Testis (tissue), 3 donors: ENCODE data around the gene LMX1A. TPM values are rescaled to one million over a fixed set of nuclear protein-coding genes. Genes with fewer than 3 reads are reported as not detected.

ENCODE experiments used
- DNase-seq: peaks from one replicate; pipeline ENCODE4 v3.0.0-alpha.2; 2019
- H3K27ac ChIP-seq, 2 donors: fragments of 200-600 bp; sonication (generic); one replicate each; pipeline ENCODE4 v1.5.1; 2019
- H3K27me3 ChIP-seq: fragments of 200-600 bp; sonication (generic); one replicate; pipeline ENCODE4 v1.5.1; 2019
- H3K36me3 ChIP-seq: fragments of 200-600 bp; sonication (generic); one replicate; pipeline ENCODE4 v1.5.1; 2017; ENCODE audit warnings: low read depth; ENCODE audit errors: missing control alignments
- H3K4me1 ChIP-seq: fragments of 200-600 bp; sonication (generic); one replicate; pipeline ENCODE4 v1.5.1; 2019
- H3K4me3 ChIP-seq, 2 donors: fragments of 200-600 bp; sonication (generic); one replicate each; pipeline ENCODE4 v1.5.1; 2017 to 2019
- H3K9me3 ChIP-seq: fragments of 200-600 bp; sonication (generic); one replicate; pipeline ENCODE4 v1.5.1; 2017
- CTCF ChIP-seq, 3 experiments: fragments of 450-650 bp in 2 of 3; fragments of 200-600 bp in 1 of 3; sonication (generic) in 1 of 3; IDR thresholded peaks; one replicate each; pipeline ENCODE4 v1.5.1; 2016 to 2019; ENCODE audit warnings: antibody characterized with exemption in 3 of 3, mild to moderate bottlenecking in 2 of 3, moderate library complexity in 1 of 3
- POLR2A ChIP-seq: fragments of 450-650 bp; IDR thresholded peaks from one replicate; pipeline ENCODE4 v1.6.1; 2017; ENCODE audit warnings: antibody characterized with exemption, mild to moderate bottlenecking, moderate library complexity
- WGBS, 2 donors: methylation state at CpG; one replicate each; pipeline ENCODE4 v1.1.5; 2018; 5-methylcytosine and 5-hydroxymethylcytosine counted together
- intact Hi-C: fragments of 100-400 bp; cut with DNase I; formaldehyde crosslinking; loops from one replicate; pipeline ENCODE4 v1.15.1; 2023; ENCODE audit warnings: low total_unique reads
- polyA plus RNA-seq: library from polyadenylated mRNA; stranded (reverse); fragments of 350-450 nt; fragmentation: Illumina TruSeq; extraction: RNeasy Lipid Tissue Mini Kit (QIAGEN cat#74804); gene quantifications from one replicate; pipeline ENCODE4 v1.2.3, GENCODE V29; 2014; ENCODE audit warnings: low read depth, low replicate concordance; ENCODE audit not compliant: insufficient read depth
- total RNA-seq, 2 donors: library from RNA; depleted of rRNA; stranded (reverse); fragments of >200 nt; gene quantifications; one replicate each; pipeline ENCODE4 v1.2.3, GENCODE V29; 2016

Gene LMX1A
- total and polyA plus RNA-seq, 3 donors from 2014 or later, result 0.62 to 2.6 (median 0.94) TPM

- Histone ChIP-seq H3K27me3 (no peaks in the 10 kb centered on the region), H3K9me3 (no peaks in the 10 kb centered on the region), H3K36me3 (no peaks in the 10 kb centered on the region), H3K4me3 (no peak overlapping the region), H3K4me1 (no peaks in the 10 kb centered on the region), H3K27ac (no peak overlapping the region)
- DNase-seq, result no peak
- intact Hi-C loops, result no loop called here
- WGBS, 2 donors, result 88 to 94% methylated on average over 6 of the region's 6 CpGs
- TF ChIP-seq CTCF (IDR thresholded peaks at IDR 0.05) (no peak), POLR2A (no peak)
These were observed 25.4 kb upstream of the LMX1A start for GRCh38 chr1:165381745-165382505.

GRCh38 chr1:165376811-165377311 lies 20.3 kb upstream of the LMX1A start:
- H3K9me3 ChIP-seq, result no peaks in the 10 kb centered on the region
- no peaks in the 10 kb centered on the region for H3K27me3 ChIP-seq
- H3K27ac ChIP-seq, result peak overlapping the region; percentile 44 to 82
- no peak for TF ChIP-seq POLR2A
- TF ChIP-seq CTCF (IDR thresholded peaks at IDR 0.05), result no peak
- no peaks in the 10 kb centered on the region for H3K36me3 ChIP-seq
- intact Hi-C loops, result no loop called here
- H3K4me1 ChIP-seq, result peaks cover 4% of the 10 kb centered on the region
- peak overlapping the region; percentile 35 to 64 for H3K4me3 ChIP-seq
- DNase-seq, result no peak
- 10 to 11% methylated on average over 12 of the region's 12 CpGs for WGBS, 2 donors

- Histone ChIP-seq H3K9me3 (no peaks in the 10 kb centered on the region), H3K27ac (peak overlapping the region; percentile 44 to 82), H3K36me3 (no peaks in the 10 kb centered on the region), H3K27me3 (no peaks in the 10 kb centered on the region), H3K4me1 (peaks cover 4% of the 10 kb centered on the region), H3K4me3 (peak overlapping the region; percentile 35 to 64)
- intact Hi-C loops, result no loop called here
- DNase-seq, result peak; percentile 91
- 0 to 1% methylated on average over 40 to 45 of the region's 46 CpGs for WGBS, 2 donors
- TF ChIP-seq CTCF (IDR thresholded peaks at IDR 0.05), result no peak
- no peak for TF ChIP-seq POLR2A
These were observed 19.7 kb upstream of the LMX1A start for GRCh38 chr1:165376041-165376810.

- Histone ChIP-seq H3K27me3 (no peaks in the 10 kb centered on the region), H3K4me1 (peaks cover 4% of the 10 kb centered on the region), H3K4me3 (peak overlapping the region; percentile 35 to 64), H3K27ac (peak overlapping the region; percentile 44 to 82), H3K36me3 (no peaks in the 10 kb centered on the region), H3K9me3 (no peaks in the 10 kb centered on the region)
- whole genome bisulfite sequencing, 2 donors, result 11 to 24% methylated on average over 7 of the region's 7 CpGs
- intact Hi-C loops, result no loop called here
- TF ChIP-seq CTCF (IDR thresholded peaks at IDR 0.05) (no peak), POLR2A (no peak)
- DNase-seq, result no peak
These were observed 19.1 kb upstream of the LMX1A start for GRCh38 chr1:165375623-165376022.
